KMS-11 (cell line): Measurements from ENCODE around the gene FAHD2A.

Experiments used
- H2AFZ ChIP-seq: fragments of 200-600 bp; sonication (generic); 2 replicates; pipeline ENCODE4 v1.6.1; 2016; ENCODE audit warnings: antibody characterized with exemption, mixed run types, low read depth
- H3K27ac ChIP-seq: fragments of 200-600 bp; sonication (generic); 2 replicates; pipeline ENCODE4 v1.6.1; 2016; ENCODE audit warnings: mild to moderate bottlenecking, mixed run types
- H3K27me3 ChIP-seq: fragments of 200-600 bp; sonication (generic); 2 replicates; pipeline ENCODE4 v1.6.1; 2017; ENCODE audit warnings: mild to moderate bottlenecking, low read depth, mixed run types, moderate library complexity; ENCODE audit not compliant: insufficient read depth
- H3K36me3 ChIP-seq: fragments of 200-600 bp; sonication (generic); 2 replicates; pipeline ENCODE4 v1.6.1; 2017; ENCODE audit warnings: mild to moderate bottlenecking, mixed run types; ENCODE audit not compliant: insufficient read depth
- H3K4me1 ChIP-seq: fragments of 200-600 bp; sonication (generic); 2 replicates; pipeline ENCODE4 v1.6.1; 2016; ENCODE audit warnings: mild to moderate bottlenecking, low read depth, mixed run types; ENCODE audit not compliant: poor library complexity, severe bottlenecking
- H3K4me2 ChIP-seq: fragments of 200-600 bp; sonication (generic); 2 replicates; pipeline ENCODE4 v1.7.0; 2016; ENCODE audit warnings: mild to moderate bottlenecking, mixed run types
- H3K4me3 ChIP-seq: fragments of 200-600 bp; sonication (generic); IDR thresholded peaks from 2 replicates; pipeline ENCODE4 v1.6.1; 2017; ENCODE audit warnings: low read depth, low read length, mixed read lengths; ENCODE audit not compliant: insufficient read depth
- H3K79me2 ChIP-seq: fragments of 200-600 bp; sonication (generic); 2 replicates; pipeline ENCODE4 v1.6.1; 2016; ENCODE audit warnings: low read depth, mixed run types; ENCODE audit not compliant: insufficient read depth
- H3K9ac ChIP-seq: fragments of 200-600 bp; sonication (generic); 2 replicates; pipeline ENCODE4 v1.6.1; 2016; ENCODE audit warnings: mild to moderate bottlenecking, mixed run types
- H4K20me1 ChIP-seq: fragments of 200-600 bp; sonication (generic); 2 replicates; pipeline ENCODE4 v1.6.1; 2016; ENCODE audit warnings: mild to moderate bottlenecking, mixed run types; ENCODE audit not compliant: insufficient read depth
- CTCF ChIP-seq: fragments of 200-600 bp; sonication (generic); conservative IDR thresholded peaks from 2 replicates; pipeline ENCODE4 v1.6.1; 2017; ENCODE audit warnings: low read depth, mild to moderate bottlenecking, antibody characterized with exemption, low read length, moderate library complexity, mixed read lengths

FAHD2A gene

GRCh38 chr2:95379371-95379831, 23.1 kb upstream of the FAHD2A start:
- Histone ChIP-seq H3K27me3 (no peaks in the 10 kb centered on the region), H3K9ac (no peak overlapping the region), H2AFZ (no peak overlapping the region), H3K79me2 (no peaks in the 10 kb centered on the region), H3K4me3 (no peak overlapping the region), H3K4me1 (no peaks in the 10 kb centered on the region), H4K20me1 (no peaks in the 10 kb centered on the region), H3K4me2 (no peak overlapping the region), H3K36me3 (no peaks in the 10 kb centered on the region), H3K27ac (no peak overlapping the region)
- TF ChIP-seq CTCF: 0 out of 2 replicates have a peak, but pooled peaks have one; percentile 22

- no peak overlapping the region for H3K9ac ChIP-seq
- no peaks in the 10 kb centered on the region for H4K20me1 ChIP-seq
- no peak overlapping the region for H3K27ac ChIP-seq
- no peaks in the 10 kb centered on the region for H3K36me3 ChIP-seq
- H3K4me3 ChIP-seq: no peak overlapping the region
- no peaks in the 10 kb centered on the region for H3K4me1 ChIP-seq
- H3K4me2 ChIP-seq: no peak overlapping the region
- H2AFZ ChIP-seq: no peak overlapping the region
- TF ChIP-seq CTCF: no peak
- H3K27me3 ChIP-seq: no peaks in the 10 kb centered on the region
- H3K79me2 ChIP-seq: no peaks in the 10 kb centered on the region
Measured at GRCh38 chr2:95380280-95380679, 22.2 kb upstream of the FAHD2A start.

GRCh38 chr2:95380731-95381130, 21.8 kb upstream of the FAHD2A start:
- Histone ChIP-seq H3K9ac (no peak overlapping the region), H3K4me1 (no peaks in the 10 kb centered on the region), H2AFZ (no peak overlapping the region), H3K27me3 (no peaks in the 10 kb centered on the region), H3K36me3 (no peaks in the 10 kb centered on the region), H4K20me1 (no peaks in the 10 kb centered on the region), H3K27ac (no peak overlapping the region), H3K4me2 (no peak overlapping the region), H3K4me3 (no peak overlapping the region), H3K79me2 (no peaks in the 10 kb centered on the region)
- no peak for TF ChIP-seq CTCF

DNA sequence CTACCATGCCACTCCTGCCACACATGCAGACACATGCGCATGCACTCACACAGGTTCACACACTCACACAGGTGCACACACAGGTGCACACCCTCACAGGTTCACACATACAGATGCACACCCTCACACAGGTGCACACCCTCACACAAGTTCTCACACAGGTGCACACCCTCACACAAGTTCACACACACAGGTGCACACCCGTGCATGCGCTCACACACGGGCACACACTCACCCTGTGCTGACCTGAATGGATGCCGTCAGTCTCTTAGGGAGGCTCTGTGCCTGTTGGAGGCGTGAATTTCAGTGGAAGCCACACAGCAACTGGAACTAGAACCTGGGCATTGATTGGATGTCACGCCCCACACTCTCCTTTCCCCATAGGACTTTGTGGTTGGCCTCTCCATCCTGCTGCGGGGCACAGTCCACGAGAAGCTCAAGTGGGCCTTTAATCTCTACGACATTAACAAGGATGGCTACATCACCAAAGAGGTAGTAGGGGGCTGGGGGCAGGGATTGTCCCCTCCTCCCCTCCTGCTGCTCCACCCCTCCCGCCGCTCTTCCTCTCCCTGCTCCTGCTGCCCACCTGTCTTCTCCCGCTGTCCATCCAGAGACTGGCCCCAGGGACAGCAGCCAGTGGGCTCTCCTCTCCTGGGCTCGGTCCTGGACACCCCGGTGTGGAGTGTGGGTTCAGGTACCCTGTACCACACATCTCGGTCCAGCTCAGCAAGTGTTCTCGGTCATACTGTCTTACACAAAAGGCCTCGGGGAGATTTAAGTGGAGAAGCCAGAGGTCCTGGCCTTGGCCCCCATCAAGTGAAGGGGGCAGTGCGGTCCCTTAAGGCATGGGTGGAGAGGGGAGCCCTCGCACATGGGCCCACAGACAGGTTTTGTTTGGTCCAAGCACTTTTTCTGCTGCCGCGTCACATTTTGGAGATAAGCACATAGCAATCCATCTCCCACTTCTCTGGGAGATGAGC, 21.0 kb upstream of the FAHD2A start:
- no peaks in the 10 kb centered on the region for H3K4me1 ChIP-seq

More for the DNA sequence above, 21.0 kb upstream of the FAHD2A start:
- no peaks in the 10 kb centered on the region for H4K20me1 ChIP-seq
- H3K4me3 ChIP-seq: no peak overlapping the region
- no peaks in the 10 kb centered on the region for H3K36me3 ChIP-seq
- no peaks in the 10 kb centered on the region for H3K79me2 ChIP-seq
- no peak overlapping the region for H3K27ac ChIP-seq
- no peak overlapping the region for H3K4me2 ChIP-seq
- no peak overlapping the region for H2AFZ ChIP-seq
- no peak overlapping the region for H3K9ac ChIP-seq
- no peaks in the 10 kb centered on the region for H3K27me3 ChIP-seq
- no peak for TF ChIP-seq CTCF
